Measurements from ENCODE around the gene KCNA1.

DNA sequence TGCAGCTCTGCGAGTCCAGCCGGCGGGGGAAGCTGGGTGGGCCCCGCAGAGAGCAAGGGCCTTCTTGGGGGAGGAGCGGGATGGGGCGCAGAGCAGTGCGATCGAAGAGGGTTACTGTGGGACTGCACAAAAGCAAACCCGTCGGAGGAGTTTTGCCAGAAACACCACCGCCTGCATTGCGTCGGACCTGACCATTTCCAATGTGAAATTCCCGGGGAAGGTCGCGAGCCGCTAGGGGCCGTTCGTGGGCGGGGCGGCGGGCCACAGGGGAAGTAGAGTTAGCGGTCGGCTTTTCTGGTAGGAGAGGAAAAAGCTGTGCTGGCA, 333 bp upstream of the KCNA1 start:
- TF ChIP-seq, protein P1, sequence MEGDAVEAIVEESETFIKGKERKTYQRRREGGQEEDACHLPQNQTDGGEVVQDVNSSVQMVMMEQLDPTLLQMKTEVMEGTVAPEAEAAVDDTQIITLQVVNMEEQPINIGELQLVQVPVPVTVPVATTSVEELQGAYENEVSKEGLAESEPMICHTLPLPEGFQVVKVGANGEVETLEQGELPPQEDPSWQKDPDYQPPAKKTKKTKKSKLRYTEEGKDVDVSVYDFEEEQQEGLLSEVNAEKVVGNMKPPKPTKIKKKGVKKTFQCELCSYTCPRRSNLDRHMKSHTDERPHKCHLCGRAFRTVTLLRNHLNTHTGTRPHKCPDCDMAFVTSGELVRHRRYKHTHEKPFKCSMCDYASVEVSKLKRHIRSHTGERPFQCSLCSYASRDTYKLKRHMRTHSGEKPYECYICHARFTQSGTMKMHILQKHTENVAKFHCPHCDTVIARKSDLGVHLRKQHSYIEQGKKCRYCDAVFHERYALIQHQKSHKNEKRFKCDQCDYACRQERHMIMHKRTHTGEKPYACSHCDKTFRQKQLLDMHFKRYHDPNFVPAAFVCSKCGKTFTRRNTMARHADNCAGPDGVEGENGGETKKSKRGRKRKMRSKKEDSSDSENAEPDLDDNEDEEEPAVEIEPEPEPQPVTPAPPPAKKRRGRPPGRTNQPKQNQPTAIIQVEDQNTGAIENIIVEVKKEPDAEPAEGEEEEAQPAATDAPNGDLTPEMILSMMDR (conservative IDR thresholded peaks at IDR 0.05; ENCODE audit: low read length) = no peak
- TF ChIP-seq EZH2phosphoT487 (IDR thresholded peaks at IDR 0.05; ENCODE audit: borderline replicate concordance) = no peak

Measured in Loucy (cell line).